CD1c-positive myeloid dendritic cell (primary cell): ENCODE measurements around the gene OR51B6.
"Not testable (repeated sequence)": the region's sequence is repeated elsewhere in the genome, so short reads cannot be mapped to it uniquely, and the experiment has no call there.

ENCODE experiments used
- DNase-seq: peaks from one replicate; pipeline ENCODE4 v3.0.0-alpha.2; 2016; ENCODE audit errors: extremely low spot score

Gene OR51B6

DNA sequence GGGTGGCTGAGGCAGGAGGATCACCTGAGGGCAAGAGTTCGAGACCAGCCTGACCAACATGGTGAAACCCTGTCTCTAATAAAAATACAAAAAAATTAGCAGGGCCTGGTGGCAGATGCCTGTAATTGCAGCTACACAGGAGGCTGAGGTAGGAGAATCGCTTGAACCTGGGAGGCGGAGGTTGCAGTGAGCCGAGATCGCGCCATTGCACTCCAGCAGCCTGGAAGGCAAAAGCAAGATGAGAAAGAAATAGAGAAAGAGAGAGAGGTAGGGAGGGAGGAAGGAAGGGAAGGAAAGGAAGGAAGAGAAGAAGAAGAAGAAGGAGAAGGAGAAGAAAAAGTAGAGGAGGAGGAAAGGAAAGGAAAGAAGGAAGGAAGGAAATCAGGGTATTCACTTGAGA, 15.1 kb downstream of the OR51B6 start:
- not testable (repeated sequence) for DNase-seq

DNA sequence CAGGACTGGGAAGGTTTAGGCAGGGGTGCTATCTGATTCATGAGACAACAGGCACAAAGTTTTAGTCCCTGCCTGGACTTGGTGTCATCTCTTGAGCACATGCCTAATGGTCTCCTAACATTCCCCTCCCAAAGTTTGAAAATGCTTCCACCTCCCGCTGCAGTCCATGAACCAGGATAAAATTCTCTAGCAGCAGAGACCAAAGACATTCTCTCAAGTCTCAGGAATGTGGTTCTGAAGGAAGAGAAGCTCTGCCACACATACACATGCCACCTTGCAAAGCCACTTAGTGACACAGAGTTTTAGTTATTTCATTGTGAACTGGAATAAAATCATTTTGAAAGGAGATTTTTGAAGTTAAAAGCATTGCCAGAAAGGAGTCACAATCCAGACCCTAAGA, 15.5 kb downstream of the OR51B6 start:
- no peak for DNase-seq

DNA sequence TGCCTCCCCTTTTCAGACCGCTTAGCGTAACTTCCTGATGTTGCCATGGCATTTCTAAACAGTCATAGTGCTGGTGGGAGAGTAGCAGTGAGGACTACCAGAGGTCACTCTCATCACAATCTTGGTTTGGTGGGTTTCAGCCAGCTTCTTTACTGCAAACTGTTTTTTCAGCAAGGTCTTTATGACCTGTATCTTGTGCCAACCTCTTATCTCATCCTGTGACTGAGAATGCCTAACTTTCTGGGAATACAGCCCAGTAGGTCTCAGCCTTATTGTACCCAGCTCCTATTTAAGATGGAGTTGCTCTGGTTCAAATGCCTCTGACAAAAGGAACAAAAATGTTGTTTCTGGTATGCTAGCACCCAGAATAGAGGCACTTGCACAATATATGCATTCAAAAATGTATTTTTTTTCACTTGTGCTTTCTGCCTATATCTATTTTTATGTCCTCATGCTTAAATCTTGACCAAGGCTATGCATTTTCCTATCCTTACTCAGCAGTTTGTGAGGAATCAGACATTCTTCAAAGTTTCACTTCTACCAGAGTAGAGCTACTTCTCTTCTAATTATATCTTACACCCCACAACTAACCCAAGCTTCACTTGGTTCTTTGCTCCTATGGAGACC, 16.3 kb downstream of the OR51B6 start:
- no peak for DNase-seq

DNA sequence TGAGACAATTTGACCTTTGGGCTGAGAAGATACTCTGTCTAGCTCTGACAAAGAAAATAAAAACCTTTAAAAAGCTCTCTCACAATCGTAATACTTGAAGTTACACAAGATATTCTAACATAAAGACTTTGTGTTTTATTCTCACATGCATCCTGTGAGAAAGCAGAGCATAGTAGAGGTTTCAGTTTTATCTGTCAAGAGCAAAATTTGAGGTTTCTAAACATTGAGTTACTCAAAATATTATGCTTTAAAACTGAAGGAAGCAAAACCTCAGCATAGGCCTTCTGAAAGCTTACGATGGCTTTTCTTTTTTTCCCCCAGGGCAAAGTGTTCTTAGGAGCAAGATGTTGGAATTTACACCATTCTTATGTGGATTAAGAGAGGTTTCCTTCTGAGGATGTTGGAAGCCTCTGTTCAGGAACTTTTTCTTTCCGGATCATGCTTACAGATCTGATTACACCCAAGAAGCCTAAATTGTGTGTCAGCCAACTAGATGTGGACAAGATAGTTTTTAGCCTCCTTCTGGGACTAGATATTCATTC, 17.3 kb downstream of the OR51B6 start:
- no peak for DNase-seq

DNA sequence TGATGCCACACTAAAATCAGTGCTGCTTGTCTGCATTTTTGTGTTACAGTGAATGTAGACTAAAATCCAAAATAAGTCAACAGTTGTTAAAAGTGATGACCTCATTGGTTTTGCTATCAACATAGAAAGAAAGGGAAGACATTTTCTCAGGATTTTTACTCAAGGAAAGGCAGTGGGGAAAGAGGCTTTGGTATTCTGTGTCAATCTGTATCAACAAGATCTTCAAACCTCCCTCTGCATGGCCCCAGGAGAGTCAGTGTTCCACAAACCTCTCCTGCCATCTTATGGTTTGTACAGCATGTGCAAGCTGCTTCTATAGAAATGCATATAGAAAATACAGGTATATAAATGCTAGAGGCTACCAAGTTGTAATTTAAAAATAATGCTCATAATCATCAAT, 18.5 kb downstream of the OR51B6 start:
- DNase-seq: no peak

DNA sequence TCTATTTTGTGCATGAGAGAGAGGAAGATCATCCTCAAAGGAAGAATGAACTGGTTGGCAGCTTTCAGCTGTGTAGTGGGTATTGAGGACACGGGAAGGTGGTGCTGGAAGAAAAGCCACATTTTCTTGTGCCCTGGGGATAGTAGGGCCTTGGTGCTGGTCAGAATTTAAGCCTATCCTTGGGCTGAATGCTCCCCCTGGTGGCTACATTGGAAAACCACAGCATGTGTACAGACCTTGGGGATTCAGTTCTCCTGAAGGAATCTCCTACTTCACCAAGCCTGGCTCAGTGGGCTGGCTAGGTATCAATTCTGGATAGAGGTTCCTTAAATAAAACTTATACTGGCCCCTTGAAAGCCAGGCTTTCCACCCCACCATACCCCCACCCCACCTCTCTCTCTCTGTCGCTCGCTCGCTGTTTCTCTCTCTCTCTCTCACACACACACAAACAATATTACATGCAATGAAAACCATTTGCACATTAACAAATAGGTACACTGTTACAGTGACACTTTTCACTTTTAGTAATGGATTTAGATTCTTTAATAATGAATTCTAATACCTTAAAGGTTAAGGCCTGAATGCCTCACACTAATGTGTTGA, 29.5 kb downstream of the OR51B6 start:
- DNase-seq: peak; percentile 55

DNA sequence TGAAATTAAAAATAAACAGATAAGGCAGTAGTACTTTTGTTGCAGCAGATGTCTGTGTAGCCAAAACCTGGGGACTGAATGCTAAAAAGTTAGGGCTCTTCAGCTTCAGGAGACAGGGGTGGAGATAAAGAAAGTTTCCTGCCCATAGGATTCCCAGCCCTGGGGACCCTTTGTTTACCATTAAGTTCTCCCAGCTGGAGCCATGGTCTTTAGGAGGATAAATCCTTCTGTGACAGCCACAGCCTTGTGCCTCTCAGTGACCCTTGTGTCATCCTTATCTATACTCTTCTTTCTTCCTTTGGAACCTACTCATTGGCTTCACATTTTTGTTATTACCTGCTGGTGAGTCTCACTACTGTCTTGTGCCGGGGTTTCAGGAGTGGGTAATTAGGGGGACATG, 32.3 kb downstream of the OR51B6 start, which contains the start of gene OR51M1:
OR51M1 (plus strand) TSS at position 237 of the 400 bp plus-strand sequence. CDS start 5,587 bp downstream, outside the sequence.
- no peak for DNase-seq

DNA sequence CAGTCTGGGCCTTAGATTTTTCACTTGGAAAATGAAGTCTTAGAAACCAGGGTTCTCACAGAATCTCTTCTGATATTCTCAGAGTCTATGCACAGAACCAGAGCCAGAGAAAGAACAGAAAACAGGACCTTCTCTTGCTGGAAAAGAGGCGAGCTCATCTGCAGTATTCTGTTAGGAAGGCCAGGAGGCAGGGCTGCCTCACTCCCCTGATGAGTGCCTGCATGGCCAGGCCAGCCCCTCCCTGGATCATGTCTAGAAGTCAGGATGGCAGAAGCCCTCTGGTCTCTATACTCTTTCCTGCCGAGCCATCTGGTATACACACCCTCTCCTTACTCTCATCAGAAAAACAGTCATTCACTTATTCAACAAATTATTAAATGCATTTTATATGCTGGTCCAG, 33.0 kb downstream of the OR51B6 start:
- DNase-seq: no peak

DNA sequence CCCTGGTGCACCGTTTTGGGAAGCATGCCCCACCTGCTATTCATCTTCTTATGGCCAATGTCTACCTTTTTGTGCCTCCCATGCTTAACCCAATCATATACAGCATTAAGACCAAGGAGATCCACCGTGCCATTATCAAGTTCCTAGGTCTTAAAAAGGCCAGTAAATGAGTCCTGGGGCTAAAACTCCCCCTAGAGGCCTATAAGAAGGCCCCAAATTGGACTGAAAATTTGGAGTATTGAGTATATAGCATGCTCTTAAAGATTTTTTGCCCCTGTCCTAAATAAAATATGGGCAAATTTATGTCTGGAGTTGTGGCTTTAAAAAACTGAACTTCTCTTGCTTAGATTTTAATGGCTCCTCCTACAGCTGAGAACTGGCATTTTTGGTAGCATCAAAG, 38.9 kb downstream of the OR51B6 start:
- no peak for DNase-seq

DNA sequence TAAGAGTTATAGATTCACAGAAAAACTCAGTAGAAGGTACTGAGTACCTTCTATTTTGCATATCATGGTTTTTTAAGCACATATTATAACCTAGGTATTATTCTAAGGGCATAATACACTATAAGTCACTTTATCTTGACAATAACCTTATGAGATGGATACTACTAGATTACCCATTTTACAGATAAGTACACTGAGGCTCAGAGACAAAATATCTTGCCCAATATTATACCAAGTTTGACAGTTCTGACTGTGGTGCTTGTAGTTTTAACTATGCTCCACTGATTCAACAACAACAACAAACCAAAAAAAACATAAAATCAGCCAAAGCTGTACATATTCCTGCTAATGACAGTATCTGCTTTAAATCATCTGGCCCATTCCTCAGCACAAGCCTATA, 42.8 kb downstream of the OR51B6 start:
- DNase-seq: no peak

DNA sequence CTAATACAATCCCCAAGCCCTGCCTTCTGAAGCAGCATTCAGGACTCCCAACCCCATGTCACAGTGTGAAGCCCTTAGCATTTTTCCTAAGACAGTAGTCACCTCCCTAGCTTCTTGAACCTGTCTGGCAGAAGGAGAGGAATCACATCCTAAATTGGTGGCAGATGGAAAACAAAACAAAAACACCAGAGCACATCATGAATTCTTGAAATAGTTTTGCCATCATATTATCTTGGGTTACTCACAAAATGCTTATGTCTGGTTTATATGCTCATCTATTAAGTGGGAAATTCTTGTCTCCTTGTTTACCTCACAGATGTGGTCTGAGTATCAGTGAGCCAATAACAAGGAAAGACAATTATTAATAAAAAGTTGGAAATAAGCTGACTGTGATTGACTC, 47.6 kb downstream of the OR51B6 start:
- DNase-seq: no peak
